Measurements from ENCODE around the gene HDAC2. TPM values are rescaled to one million over a fixed set of nuclear protein-coding genes. Genes with fewer than 3 reads are reported as not detected.
"Not testable (repeated sequence)": the region's sequence is repeated elsewhere in the genome, so short reads cannot be mapped to it uniquely, and the experiment has no call there.

The HDAC2 gene
- total RNA-seq, 1 donor from 2014 or later: 128 TPM

DNA sequence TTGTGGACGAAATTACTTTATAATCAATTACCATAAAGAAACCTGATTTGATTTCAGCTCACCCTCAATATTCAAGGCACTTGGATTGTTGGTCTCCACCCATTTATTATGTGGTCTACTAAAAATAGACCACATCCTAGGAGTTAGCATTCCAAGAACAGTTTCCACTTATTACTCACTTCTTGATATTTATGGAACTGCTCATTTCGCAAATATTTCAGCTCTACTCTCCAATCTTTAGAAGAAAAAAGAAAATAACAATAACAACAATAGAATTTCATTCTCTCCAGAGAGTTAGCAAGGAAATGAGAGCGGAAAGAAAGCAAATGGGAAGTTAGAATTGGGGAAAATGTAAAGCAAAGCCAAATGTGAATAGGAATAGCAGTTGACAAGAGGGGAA lies 26.2 kb upstream of the HDAC2 start:
- Mint-ChIP-seq H3K27ac (no peak overlapping the region), H3K27me3 (ENCODE audit: insufficient read depth) (peaks cover 14% of the 10 kb centered on the region), H3K4me1 (ENCODE audit: low read depth) (no peaks in the 10 kb centered on the region), H3K36me3 (ENCODE audit: low read depth) (no peaks in the 10 kb centered on the region), H3K4me3 (no peak overlapping the region), H3K9me3 (no peaks in the 10 kb centered on the region)
- DNase-seq (ENCODE audit: low spot score): no peak
- intact Hi-C loops (cut with micrococcal nuclease): loop anchor here (5.0 kb wide), 1 partner anchor 110 kb away; no protein-coding TSS in a partner anchor

DNA sequence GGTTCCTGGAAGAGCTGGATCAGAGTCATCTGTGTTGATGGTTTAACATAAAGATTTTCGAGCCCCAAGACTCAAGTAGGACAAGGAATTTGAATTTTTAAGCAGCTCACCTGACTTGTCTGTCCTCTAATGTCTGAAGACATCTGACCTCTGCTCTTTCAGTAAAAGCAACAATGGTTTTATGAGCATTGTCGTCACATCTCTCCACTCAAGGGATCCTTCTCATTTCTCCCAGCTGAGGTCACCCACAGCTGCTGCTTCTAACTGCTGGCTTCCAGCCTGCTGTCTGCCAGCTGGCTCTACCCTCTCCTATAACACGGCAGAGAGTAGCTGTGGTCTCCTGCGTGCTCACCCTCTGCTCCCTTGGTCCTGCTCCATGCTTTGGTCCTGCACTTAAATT lies 24.7 kb upstream of the HDAC2 start:
- no peak overlapping the region for H3K4me3 Mint-ChIP-seq
- no peak overlapping the region for H3K27ac Mint-ChIP-seq
- H3K4me1 Mint-ChIP-seq (ENCODE audit: low read depth): no peaks in the 10 kb centered on the region
- DNase-seq (ENCODE audit: low spot score): no peak
- no peaks in the 10 kb centered on the region for H3K36me3 Mint-ChIP-seq (ENCODE audit: low read depth)
- intact Hi-C loops (cut with micrococcal nuclease): loop anchor here (5.0 kb wide), 1 partner anchor 112 kb away; no protein-coding TSS in a partner anchor
- peaks cover 12% of the 10 kb centered on the region for H3K27me3 Mint-ChIP-seq (ENCODE audit: insufficient read depth)
- no peaks in the 10 kb centered on the region for H3K9me3 Mint-ChIP-seq

DNA sequence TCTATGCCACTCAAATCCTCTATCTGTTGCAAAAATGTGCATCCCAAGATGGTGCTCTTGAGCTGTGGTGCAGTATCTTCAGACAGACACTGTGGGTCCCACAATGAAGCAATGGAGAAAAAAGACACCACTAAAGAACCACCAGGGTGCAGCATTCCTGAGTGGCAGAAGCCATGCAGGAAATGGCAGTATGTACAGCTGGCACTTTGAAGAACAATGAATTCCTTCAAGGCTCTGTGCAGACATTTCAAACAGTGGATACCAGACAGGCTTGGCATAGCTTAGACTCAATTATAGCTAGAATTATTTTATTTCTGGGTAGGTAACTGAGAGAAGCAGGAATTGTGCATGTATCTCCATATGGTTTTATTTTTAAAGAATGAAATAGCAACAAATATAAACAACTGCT lies 24.0 kb upstream of the HDAC2 start:
- H3K27ac Mint-ChIP-seq: no peak overlapping the region
- intact Hi-C loops (cut with micrococcal nuclease): loop anchor here (5.0 kb wide), 1 partner anchor 112 kb away; no protein-coding TSS in a partner anchor
- peaks cover 10% of the 10 kb centered on the region for H3K27me3 Mint-ChIP-seq (ENCODE audit: insufficient read depth)
- H3K4me1 Mint-ChIP-seq (ENCODE audit: low read depth): no peaks in the 10 kb centered on the region
- no peaks in the 10 kb centered on the region for H3K36me3 Mint-ChIP-seq (ENCODE audit: low read depth)
- H3K9me3 Mint-ChIP-seq: no peaks in the 10 kb centered on the region
- DNase-seq (ENCODE audit: low spot score): peak; percentile 14
- H3K4me3 Mint-ChIP-seq: no peak overlapping the region

DNA sequence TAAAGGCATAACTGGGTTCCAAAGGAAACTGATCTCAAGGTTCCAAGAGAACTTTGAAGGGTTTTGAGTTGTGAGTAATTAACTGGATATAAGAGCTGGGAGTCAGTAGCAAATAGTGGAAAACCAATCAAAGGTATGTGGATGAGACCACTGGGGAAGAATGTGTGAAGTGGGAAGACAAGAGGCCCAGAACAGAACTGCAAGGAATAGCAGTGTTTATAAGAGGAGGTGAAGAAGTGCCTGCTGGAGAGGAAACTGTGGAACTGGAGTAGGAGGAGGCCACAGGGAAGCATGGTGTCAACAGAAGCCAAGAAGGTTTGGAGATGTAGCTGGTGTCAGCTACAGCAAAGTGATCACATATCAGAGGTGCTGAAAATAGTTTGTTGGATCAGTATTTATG lies 18.7 kb upstream of the HDAC2 start:
- H3K4me3 Mint-ChIP-seq: no peak overlapping the region

DNA sequence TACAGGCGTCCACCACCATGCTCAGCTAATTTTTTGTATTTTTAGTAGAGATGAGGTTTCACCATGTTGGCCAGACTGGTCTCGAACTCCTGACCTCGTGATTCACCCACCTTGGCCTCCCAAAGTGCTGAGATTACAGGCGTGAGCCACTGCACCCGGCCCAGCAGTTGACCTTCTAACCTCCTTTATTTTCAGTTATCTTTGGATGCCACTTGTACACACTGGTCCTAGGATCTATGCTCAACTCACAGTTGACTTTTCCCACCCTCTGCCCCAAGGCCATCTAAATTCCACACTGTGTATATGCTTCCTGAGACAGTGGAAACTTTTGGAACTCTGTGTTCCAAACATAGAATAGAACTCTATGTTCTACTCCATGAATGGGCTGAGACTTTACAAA lies 11.7 kb upstream of the HDAC2 start:
- DNase-seq (ENCODE audit: low spot score); H3K36me3 Mint-ChIP-seq (ENCODE audit: low read depth); intact Hi-C loops (cut with micrococcal nuclease); H3K27ac Mint-ChIP-seq; H3K9me3 Mint-ChIP-seq; H3K4me3 Mint-ChIP-seq; H3K4me1 Mint-ChIP-seq (ENCODE audit: low read depth): not testable (repeated sequence)
- peaks cover 13% of the 10 kb centered on the region for H3K27me3 Mint-ChIP-seq (ENCODE audit: insufficient read depth)

More for the DNA sequence above, 18.7 kb upstream of the HDAC2 start:
- intact Hi-C loops (cut with micrococcal nuclease): no loop called here
- Mint-ChIP-seq H3K27ac (no peak overlapping the region), H3K9me3 (no peaks in the 10 kb centered on the region), H3K4me1 (ENCODE audit: low read depth) (no peaks in the 10 kb centered on the region), H3K27me3 (ENCODE audit: insufficient read depth) (peaks cover 3% of the 10 kb centered on the region), H3K36me3 (ENCODE audit: low read depth) (no peaks in the 10 kb centered on the region)
- no peak for DNase-seq (ENCODE audit: low spot score)

DNA sequence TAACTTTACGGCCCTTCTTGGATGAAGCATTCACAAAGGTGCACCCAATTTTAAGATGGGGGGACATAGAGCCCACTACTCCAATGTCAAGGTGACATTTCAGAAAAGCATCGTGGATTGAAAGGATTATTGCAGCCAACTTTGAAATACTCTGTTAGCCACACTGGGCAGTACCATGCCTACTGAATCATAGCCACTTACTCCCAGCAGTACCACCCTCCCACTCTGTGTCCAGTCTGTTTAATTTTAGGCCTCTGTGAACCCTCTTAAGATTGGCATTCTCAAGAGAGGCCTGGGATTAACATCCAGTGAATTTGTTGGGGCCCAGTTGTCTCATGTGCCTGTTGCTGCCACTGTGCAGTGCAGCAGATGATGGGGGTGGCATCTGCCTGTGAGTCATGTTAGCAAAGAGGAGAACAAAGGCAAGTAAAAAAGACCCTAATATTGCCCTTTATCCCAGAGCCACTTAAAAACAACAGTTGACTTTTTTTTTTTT lies 11.2 kb upstream of the HDAC2 start:
- Mint-ChIP-seq H3K9me3 (no peaks in the 10 kb centered on the region), H3K4me3 (no peak overlapping the region), H3K27me3 (ENCODE audit: insufficient read depth) (peaks cover 13% of the 10 kb centered on the region), H3K27ac (no peak overlapping the region), H3K4me1 (ENCODE audit: low read depth) (no peaks in the 10 kb centered on the region), H3K36me3 (ENCODE audit: low read depth) (no peaks in the 10 kb centered on the region)
- intact Hi-C loops (cut with micrococcal nuclease): no loop called here
- no peak for DNase-seq (ENCODE audit: low spot score)

DNA sequence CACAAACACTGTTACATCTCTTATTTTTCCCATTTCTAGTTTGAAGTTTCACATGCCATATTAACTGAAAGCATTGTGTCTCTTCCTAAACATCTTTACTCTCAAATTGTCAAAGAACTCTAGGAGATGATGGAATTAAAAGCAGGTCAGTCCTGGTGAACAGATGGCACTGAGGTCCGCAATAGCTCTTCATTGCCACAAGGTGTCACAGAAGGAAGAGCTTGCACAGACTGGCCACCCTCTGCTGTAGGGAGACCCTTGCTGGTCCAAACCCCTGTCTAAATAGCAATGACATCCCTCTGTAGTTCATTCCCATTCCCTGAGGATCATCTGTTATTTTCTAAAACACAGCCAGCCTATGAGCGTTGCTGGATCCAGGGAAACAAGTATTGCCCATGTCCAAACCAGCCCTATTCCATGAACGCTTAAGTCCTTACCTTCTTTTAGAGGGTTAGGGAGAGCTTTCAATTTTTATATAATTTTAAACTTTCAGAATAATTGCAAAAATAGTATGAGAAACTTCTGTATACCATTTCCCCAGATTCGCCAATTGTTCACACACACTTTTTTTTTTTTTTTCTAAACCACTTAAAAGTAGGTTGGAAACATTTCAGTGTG lies 10.1 kb upstream of the HDAC2 start:
- H3K27me3 Mint-ChIP-seq (ENCODE audit: insufficient read depth): peaks cover 13% of the 10 kb centered on the region
- H3K36me3 Mint-ChIP-seq (ENCODE audit: low read depth): no peaks in the 10 kb centered on the region
- intact Hi-C loops (cut with micrococcal nuclease): loop anchor here (1.0 kb wide), 1 partner anchor 127 kb away; no protein-coding TSS in a partner anchor
- H3K27ac Mint-ChIP-seq: no peak overlapping the region
- no peaks in the 10 kb centered on the region for H3K4me1 Mint-ChIP-seq (ENCODE audit: low read depth)
- H3K4me3 Mint-ChIP-seq: no peak overlapping the region
- no peaks in the 10 kb centered on the region for H3K9me3 Mint-ChIP-seq
- DNase-seq (ENCODE audit: low spot score): no peak

DNA sequence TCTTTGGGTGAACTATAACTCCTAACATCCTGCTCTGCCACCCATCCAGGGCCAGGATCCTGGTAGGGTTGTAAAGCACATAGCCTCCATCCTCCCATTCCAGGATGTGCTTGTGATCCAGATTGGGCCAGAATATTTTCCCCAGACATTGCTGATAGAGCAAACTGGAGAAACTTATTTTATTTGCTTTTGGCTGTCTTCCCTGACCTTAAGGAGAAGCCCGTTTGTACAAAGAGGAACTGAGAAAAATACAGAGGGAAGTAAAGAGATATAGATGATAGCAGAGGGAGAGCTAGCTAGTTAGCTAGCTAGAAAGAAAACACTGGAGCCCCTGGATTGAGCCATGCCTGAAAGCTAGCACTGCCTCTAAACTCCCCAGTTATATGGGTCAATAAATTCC lies 9.0 kb upstream of the HDAC2 start:
- no peaks in the 10 kb centered on the region for H3K4me1 Mint-ChIP-seq (ENCODE audit: low read depth)
- intact Hi-C loops (cut with micrococcal nuclease): no loop called here
- H3K27me3 Mint-ChIP-seq (ENCODE audit: insufficient read depth): peaks cover 13% of the 10 kb centered on the region
- H3K9me3 Mint-ChIP-seq: no peaks in the 10 kb centered on the region
- H3K36me3 Mint-ChIP-seq (ENCODE audit: low read depth): no peaks in the 10 kb centered on the region
- H3K27ac Mint-ChIP-seq: no peak overlapping the region
- no peak overlapping the region for H3K4me3 Mint-ChIP-seq
- DNase-seq (ENCODE audit: low spot score): no peak

DNA sequence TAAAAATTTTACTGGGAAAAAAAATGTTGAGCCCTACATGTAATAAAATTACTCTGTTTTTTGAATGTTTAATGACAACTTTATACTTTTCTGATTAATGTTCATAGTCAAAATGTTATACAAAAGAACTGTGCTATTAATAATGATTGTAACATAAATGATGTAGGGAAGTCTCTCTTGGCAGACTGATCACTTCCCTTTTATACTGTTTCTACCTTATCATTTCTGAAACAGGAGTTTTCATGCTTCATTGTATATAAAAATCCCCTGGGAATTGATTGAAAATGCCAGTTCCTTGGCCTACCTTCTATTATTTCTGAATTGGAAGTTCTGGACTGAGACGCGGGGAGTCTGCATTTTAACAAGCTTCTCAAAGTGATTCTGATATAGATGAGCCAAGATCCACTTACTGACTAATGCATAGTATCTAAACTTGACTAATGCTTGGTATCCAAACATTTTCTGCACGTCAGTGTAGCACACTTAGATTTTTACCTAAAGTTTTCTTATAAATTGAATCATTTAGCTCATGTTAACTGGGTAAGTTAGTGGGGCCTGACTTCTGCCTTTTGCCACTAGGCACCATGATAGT lies 7.2 kb upstream of the HDAC2 start:
- no peak for DNase-seq (ENCODE audit: low spot score)
- intact Hi-C loops (cut with micrococcal nuclease): no loop called here
- no peak overlapping the region for H3K4me3 Mint-ChIP-seq
- H3K27ac Mint-ChIP-seq: no peak overlapping the region
- peaks cover 13% of the 10 kb centered on the region for H3K27me3 Mint-ChIP-seq (ENCODE audit: insufficient read depth)
- H3K36me3 Mint-ChIP-seq (ENCODE audit: low read depth): no peaks in the 10 kb centered on the region
- no peaks in the 10 kb centered on the region for H3K9me3 Mint-ChIP-seq
- H3K4me1 Mint-ChIP-seq (ENCODE audit: low read depth): no peaks in the 10 kb centered on the region

DNA sequence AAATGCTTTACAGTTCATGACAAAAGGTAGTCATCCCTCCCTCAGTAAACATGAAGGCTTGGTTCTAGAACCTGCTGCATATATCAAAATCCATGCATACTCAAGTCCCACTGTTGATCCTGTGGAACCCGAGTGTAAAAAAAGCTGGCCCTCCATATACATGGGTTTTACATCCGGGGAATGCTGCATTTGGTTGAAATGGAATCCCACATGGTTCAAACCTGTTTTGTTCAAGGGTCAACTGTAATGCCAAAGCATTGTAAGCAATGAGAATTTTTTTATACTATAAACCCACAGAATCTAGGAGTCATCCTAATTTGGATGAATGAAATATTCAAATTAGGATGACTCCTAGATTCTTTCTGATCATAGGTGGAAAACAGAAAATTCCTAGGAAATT lies 5.9 kb upstream of the HDAC2 start:
- no peak overlapping the region for H3K4me3 Mint-ChIP-seq
- H3K4me1 Mint-ChIP-seq (ENCODE audit: low read depth): peaks cover 6% of the 10 kb centered on the region
- H3K9me3 Mint-ChIP-seq: no peaks in the 10 kb centered on the region
- peaks cover 18% of the 10 kb centered on the region for H3K27me3 Mint-ChIP-seq (ENCODE audit: insufficient read depth)
- no peak for DNase-seq (ENCODE audit: low spot score)
- H3K27ac Mint-ChIP-seq: no peak overlapping the region
- no peaks in the 10 kb centered on the region for H3K36me3 Mint-ChIP-seq (ENCODE audit: low read depth)
- intact Hi-C loops (cut with micrococcal nuclease): no loop called here

DNA sequence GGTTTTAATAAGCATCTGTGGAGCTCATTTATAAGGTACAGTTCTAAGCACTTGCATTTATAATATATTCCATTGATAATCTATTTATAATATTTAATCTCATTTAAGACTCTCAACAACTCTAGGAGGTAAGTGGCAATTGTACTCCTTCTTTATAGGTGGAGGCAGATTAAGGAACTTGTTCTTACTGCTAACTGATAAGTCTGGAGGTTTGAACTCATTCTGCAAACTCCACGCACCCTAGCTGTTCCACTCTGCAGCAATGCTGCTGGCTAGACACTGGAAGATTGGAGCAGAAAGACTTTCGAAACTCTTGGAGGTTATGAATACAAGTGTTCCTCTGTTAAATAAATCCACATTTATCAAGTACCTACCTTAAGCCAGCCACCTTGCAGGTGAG lies 793 bp upstream of the HDAC2 start:
- peak overlapping the region; percentile 96 for H3K27ac Mint-ChIP-seq
- no peaks in the 10 kb centered on the region for H3K9me3 Mint-ChIP-seq
- no peak for DNase-seq (ENCODE audit: low spot score)
- H3K4me3 Mint-ChIP-seq: peak overlapping the region; percentile 39
- peaks cover 34% of the 10 kb centered on the region for H3K4me1 Mint-ChIP-seq (ENCODE audit: low read depth)
- intact Hi-C loops (cut with micrococcal nuclease): loop anchor here (5.0 kb wide), 1 partner anchor 114 kb away; the partner anchor contains the start of gene MARCKS
- H3K36me3 Mint-ChIP-seq (ENCODE audit: low read depth): peaks cover 2% of the 10 kb centered on the region
- H3K27me3 Mint-ChIP-seq (ENCODE audit: insufficient read depth): peaks cover 4% of the 10 kb centered on the region

DNA sequence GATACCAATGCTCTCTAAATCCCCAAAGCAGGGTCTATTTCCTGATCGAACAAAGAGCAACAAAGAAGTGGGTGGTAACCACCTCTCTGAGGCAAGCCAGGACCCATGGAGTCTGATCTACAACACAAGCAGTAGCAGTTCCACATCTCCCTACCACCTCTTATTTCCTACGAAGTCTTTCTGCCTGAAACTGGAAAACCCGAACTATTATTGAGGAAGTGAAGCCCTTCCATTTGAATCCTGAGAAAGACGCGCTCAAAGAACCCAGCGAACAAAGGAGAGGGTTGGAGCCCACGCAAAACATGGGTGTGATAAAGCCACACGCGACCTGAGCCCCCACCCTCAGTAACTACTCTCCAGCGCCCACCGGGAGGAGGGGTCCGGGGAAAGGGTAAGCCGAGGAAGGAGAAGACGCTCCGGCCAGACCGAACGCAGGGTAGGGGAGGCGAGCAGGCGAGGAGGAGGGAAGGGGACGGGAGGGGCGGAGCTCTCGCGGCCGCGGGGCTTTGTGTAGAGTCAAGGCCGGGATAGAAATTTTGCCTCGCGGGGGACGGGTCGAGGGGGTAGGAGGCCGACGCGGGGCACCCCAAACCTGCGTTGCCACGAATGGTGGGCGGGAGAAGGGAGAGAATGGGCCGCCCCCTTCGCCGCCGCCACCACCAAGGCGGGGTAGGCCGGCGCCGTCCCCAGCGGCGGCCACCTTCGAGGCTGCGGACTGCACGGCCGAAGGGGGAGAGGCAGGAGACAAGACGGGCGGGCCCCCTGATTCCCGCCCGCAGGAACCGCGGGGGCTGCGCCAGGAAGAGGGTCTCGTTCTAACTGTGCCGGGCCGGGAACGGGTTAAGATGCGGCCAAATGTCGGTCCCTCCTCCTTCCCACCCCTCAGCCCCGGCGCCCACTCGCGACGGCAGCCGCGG lies 802 bp downstream of the HDAC2 start:
- Mint-ChIP-seq H3K27ac (peak overlapping the region; percentile 92), H3K27me3 (ENCODE audit: insufficient read depth) (peaks cover 4% of the 10 kb centered on the region), H3K4me3 (peak overlapping the region; percentile 97), H3K36me3 (ENCODE audit: low read depth) (peaks cover 2% of the 10 kb centered on the region), H3K4me1 (ENCODE audit: low read depth) (peaks cover 34% of the 10 kb centered on the region), H3K9me3 (no peaks in the 10 kb centered on the region)
- intact Hi-C loops (cut with micrococcal nuclease): loop anchor here (5.0 to 10.0 kb wide), 2 partner anchors 113 to 335 kb away; partner anchors contain the start of gene MARCKS
- peak; percentile 29 for DNase-seq (ENCODE audit: low spot score)
